Gastrocnemius medialis (tissue), 4 donors: ENCODE results near the gene PLPP1.
"Not testable (repeated sequence)": the region's sequence is repeated elsewhere in the genome, so short reads cannot be mapped to it uniquely, and the experiment has no call there.

Experiments used
- CTCF ChIP-seq, 5 experiments: fragments of 450-650 bp in 3 of 5; fragments of 200-600 bp in 2 of 5; sonication (generic) in 2 of 5; IDR thresholded peaks in 4 of 5; conservative IDR thresholded peaks in 1 of 5; 1 replicate in 4 of 5; 2 replicates in 1 of 5; pipeline ENCODE4 v1.5.1; 2016 to 2019; ENCODE audit warnings: antibody characterized with exemption in 5 of 5, mild to moderate bottlenecking in 3 of 5, moderate library complexity in 3 of 5
- POLR2A ChIP-seq, 2 donors: fragments of 450-650 bp; IDR thresholded peaks; one replicate each; pipeline ENCODE4 v1.6.1; 2017; ENCODE audit warnings: antibody characterized with exemption in 2 of 2, mild to moderate bottlenecking in 2 of 2, moderate library complexity in 2 of 2

DNA sequence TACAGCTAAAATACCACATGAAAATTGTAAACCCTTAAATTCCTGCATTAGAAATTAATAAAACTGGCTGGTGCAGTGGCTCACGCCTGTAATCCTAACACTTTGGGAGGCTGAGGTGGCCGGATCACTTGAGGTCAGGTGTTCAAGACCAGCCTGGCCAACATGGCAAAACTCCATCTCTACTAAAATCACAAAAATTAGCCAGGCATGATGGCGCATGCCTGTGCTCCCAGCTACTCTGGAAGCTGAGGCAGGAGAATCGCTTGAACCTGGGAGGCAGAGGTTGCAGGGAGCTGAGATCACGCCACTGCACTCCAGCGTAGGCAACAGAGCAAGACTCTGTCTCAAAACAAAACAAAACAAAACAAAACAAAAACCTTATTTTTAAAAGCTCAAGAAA lies 29.1 kb downstream of the PLPP1 start:
- not testable (repeated sequence) for TF ChIP-seq CTCF (IDR thresholded peaks at IDR 0.05 in 4 of 5, conservative IDR thresholded peaks at IDR 0.05 in 1 of 5); POLR2A (IDR thresholded peaks at IDR 0.05)
